Astrocyte of the spinal cord (primary cell): ENCODE measurements around the gene B4GALT6.

Source experiments
- DNase-seq: peaks from one replicate; pipeline ENCODE4 v3.0.0; 2011; ENCODE audit warnings: low read depth, low spot score
- H3K4me3 ChIP-seq: 2 replicates; pipeline ENCODE4 v1.5.1; 2011; ENCODE audit warnings: low read depth, mild to moderate bottlenecking, low read length, moderate library complexity
- CTCF ChIP-seq: IDR thresholded peaks from 2 replicates; pipeline ENCODE4 v1.5.1; 2012; ENCODE audit warnings: low read depth, mild to moderate bottlenecking, low read length, inconsistent platforms
- in situ Hi-C: cut with HindIII; loops from 2 replicates; pipeline ENCODE4 v1.10.0; 2017; ENCODE audit warnings: low sequenced_read_pairs

The B4GALT6 gene

DNA sequence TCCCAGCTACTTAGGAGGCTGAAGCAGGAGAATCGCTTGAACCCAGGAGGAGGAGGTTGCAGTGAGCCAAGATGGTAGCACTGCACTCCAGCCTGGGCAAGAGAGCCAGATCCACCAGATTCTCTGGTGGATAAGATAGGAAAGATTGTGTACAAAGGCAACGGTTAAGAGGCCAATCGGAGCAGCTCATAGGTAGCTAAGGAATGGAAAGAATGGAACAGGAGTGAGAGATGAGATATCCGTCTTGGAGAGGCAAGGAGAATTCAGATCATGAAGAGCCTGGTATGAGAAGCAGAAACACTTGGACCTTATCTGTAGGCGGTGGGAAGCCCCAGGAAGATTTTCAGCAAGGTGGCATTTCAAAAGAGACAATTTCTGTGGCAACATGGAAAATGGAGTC lies 65.6 kb downstream of the B4GALT6 start:
- TF ChIP-seq CTCF = no peak
- DNase-seq = no peak
- H3K4me3 ChIP-seq = no peak overlapping the region
- in situ Hi-C loops = no loop called here

DNA sequence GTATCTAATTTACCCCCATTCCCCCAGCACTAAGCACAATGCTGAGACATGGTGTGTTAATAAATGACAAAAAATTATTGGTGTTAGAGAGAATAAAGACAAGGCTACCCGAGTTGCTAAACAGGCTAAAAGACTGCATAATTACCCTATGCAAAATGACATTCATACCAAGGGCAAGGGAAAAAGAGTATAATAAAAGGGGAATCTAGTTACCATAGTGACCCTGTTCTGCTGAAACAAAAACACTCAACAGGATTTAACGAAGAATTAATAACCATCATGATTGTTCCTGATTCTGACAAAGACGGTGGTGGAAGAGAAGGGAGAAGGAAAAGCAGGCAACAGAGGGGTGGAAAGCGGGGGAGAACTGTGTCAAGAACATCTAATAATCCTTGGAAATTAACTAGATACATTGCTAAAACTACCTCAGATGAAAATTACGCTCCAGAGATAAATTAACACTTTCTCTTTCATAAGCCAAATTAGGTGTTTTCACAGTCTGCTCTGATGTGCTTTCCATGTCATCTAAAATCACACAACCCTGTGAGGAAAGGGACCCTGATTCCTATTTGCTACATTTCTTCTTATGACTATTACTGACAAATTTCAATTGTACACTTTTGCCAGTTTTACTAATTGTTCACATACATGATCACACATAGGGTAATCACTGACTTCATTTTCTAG lies 67.2 kb downstream of the B4GALT6 start:
- no peak for TF ChIP-seq CTCF
- no peak overlapping the region for H3K4me3 ChIP-seq
- in situ Hi-C loops = no loop called here
- no peak for DNase-seq

DNA sequence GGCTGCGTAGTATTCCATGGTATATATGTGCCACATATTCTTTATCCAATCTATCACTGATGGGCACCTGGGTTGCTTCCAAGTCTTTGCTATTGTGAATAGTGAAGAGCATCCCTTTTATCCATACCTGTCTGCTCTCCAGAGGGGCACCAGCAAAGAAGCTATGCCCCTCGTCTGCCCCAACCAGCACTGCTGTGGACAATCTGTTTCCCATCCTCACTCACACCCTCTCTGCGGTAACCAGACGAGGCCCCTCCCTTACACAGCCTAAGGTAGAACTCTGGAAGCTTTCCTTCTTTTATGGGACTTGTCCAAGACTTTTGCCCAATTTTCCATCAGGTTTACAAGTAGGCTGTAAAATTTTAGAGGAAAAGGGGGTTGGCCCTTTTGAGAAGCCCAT lies 67.8 kb downstream of the B4GALT6 start:
- no peak for DNase-seq
- in situ Hi-C loops = no loop called here
- TF ChIP-seq CTCF = no peak
- no peak overlapping the region for H3K4me3 ChIP-seq

DNA sequence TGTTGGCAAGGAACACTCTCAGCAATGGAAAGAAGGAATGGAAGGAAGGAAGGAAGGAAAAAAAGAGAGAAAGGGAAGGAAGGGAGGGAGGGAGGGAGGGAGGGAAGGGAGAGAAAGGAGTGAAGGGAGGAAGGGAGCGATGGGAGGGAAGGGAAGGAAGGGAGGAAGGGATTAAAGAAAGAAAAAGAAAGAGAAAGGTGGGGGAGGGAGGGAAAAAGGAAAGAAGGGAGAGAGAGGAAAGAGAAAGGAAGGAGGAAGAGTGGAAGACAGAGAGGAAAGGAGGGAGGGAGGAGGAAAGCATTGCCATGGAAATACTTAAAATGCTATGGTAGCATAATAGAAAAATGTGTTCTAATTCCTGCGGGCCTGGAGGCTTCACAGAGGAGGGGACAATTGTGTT lies 70.3 kb downstream of the B4GALT6 start:
- in situ Hi-C loops = no loop called here
- H3K4me3 ChIP-seq = no peak overlapping the region
- TF ChIP-seq CTCF = no peak
- no peak for DNase-seq

DNA sequence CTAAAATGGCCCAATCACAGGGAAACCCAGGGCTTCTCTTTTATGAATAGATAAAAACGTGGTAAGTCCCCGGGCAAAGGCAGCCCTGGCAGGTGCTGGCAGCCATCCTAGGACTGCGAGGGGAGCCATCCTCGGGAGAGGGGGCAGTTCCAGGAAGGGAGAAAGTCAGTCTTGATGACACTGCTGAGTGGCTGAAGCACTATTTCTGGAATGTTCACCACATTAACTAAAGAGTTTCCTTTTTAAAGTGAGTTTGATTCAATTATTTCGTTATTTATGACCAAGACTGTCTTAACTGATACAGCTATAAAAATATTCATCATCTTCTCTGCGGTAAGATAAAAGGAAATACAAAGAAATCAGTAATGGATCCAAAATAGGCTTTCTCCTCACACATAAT lies 72.3 kb downstream of the B4GALT6 start:
- in situ Hi-C loops = no loop called here
- TF ChIP-seq CTCF = no peak
- H3K4me3 ChIP-seq = no peak overlapping the region
- DNase-seq = no peak

DNA sequence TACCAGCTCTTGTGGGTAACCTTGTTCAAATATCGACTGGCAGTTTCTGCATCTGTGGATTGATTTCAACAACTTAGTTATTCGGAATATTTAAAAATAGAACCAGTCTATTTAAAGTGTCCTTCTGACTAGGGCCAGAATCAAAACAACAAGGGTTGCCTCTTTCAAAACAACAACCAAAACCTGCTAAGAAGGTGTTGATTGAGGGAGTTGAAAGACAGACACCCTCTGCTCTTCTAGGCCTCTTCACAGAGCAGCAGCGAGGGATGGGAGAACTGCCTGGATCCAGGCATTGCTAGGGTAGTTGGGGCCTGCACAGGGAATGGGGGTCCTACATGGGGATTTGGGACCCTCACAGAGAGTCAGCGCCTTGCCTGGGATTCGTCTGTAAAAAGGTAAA lies 72.9 kb downstream of the B4GALT6 start:
- in situ Hi-C loops = no loop called here
- TF ChIP-seq CTCF = no peak
- no peak overlapping the region for H3K4me3 ChIP-seq
- no peak for DNase-seq
